T-helper 17 cell (primary cell): ENCODE results near the gene SPNS2. TPM values are rescaled to one million over a fixed set of nuclear protein-coding genes. Genes with fewer than 3 reads are reported as not detected.

Experiments used
- ATAC-seq: fragments of 150-1000 bp; cut with Tn5 transposase; 2 replicates; pipeline ENCODE4 v1.10.0; 2021; ENCODE audit warnings: mild to moderate bottlenecking, moderate library complexity
- DNase-seq, 3 donors: peaks; one replicate each; pipeline versions ENCODE4 v3.0.0 to v3.0.0-alpha.2; 2020 to 2021
- H3K9me3 ChIP-seq: one replicate; pipeline ENCODE4 v1.7.0; 2013; ENCODE audit warnings: low read length, mild to moderate bottlenecking; ENCODE audit not compliant: control insufficient read depth, poor library complexity, severe bottlenecking
- H3K27ac Mint-ChIP-seq: one replicate; pipeline ENCODE4 v1.8.0; 2022; ENCODE audit warnings: mild to moderate bottlenecking, moderate library complexity, mixed read lengths
- H3K27me3 Mint-ChIP-seq: one replicate; pipeline ENCODE4 v1.8.0; 2022; ENCODE audit warnings: mixed read lengths
- H3K36me3 Mint-ChIP-seq: one replicate; pipeline ENCODE4 v1.8.0; 2022; ENCODE audit warnings: low read depth, mixed read lengths
- H3K4me1 Mint-ChIP-seq: one replicate; pipeline ENCODE4 v1.8.0; 2022; ENCODE audit warnings: mild to moderate bottlenecking, mixed read lengths
- H3K4me3 Mint-ChIP-seq: one replicate; pipeline ENCODE4 v1.8.0; 2022; ENCODE audit warnings: mild to moderate bottlenecking, moderate library complexity, mixed read lengths
- total RNA-seq, 4 donors: library from RNA in 2 of 4; stranded (reverse) in 2 of 4; gene quantifications; one replicate each; pipeline ENCODE4 v1.2.3 and lab custom pipeline; 2022 to 2026

SPNS2 gene
- total RNA-seq, 2 donors from 2014 or later: 0.22 to 0.73 TPM

DNA sequence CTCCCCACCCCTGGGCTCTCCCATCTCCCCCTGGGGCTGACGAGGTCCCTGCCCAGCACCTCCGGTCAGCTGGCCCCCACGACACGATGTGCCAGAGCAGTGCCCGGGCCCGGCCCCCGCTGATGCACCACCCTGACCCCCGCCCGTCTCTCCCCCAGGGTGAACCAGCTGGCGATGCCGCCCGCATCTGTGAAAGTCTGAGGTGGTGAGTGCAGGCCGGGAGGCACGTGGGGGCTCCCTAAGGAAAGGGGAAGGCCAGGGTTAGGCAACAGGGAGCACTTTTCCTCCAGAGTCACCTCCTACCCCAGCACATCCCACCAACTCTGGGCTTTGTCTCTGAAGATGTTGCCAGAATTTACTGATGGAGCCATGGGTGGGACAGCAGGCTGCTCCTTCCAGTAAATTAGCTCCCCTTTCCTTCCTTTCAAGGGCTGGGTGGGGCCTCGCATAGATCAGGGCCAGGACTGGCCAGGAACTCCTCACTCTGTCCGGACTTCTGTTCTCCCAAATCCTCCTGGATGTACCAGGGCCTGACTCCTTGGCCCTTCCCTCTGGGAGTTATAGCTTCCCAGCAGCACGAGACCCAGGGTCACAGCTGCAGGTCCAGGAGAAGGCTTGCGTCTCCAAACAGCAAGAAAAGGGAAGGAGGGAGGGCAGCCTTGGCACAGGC, 38.2 kb downstream of the SPNS2 start:
- no peak overlapping the region for H3K4me3 Mint-ChIP-seq
- ATAC-seq (no peak), DNase-seq (no peak)
- H3K27ac Mint-ChIP-seq: no peak overlapping the region
- H3K4me1 Mint-ChIP-seq: peaks cover 20% of the 10 kb centered on the region
- H3K9me3 ChIP-seq: no peaks in the 10 kb centered on the region
- H3K36me3 Mint-ChIP-seq: peaks cover 6% of the 10 kb centered on the region
- H3K27me3 Mint-ChIP-seq: peaks cover 10% of the 10 kb centered on the region

GRCh38 chr17:4537451-4538235, 39.0 kb downstream of the SPNS2 start:
- H3K9me3 ChIP-seq: no peaks in the 10 kb centered on the region
- no peak for DNase-seq
- H3K4me1 Mint-ChIP-seq: peaks cover 18% of the 10 kb centered on the region
- H3K36me3 Mint-ChIP-seq: peaks cover 4% of the 10 kb centered on the region
- no peak overlapping the region for H3K27ac Mint-ChIP-seq
- peaks cover 5% of the 10 kb centered on the region for H3K27me3 Mint-ChIP-seq
- no peak for ATAC-seq
- H3K4me3 Mint-ChIP-seq: no peak overlapping the region

GRCh38 chr17:4538236-4539002, 39.7 kb downstream of the SPNS2 start:
- ATAC-seq (no peak), DNase-seq (no peak)
- H3K27ac Mint-ChIP-seq: no peak overlapping the region
- peaks cover 2% of the 10 kb centered on the region for H3K27me3 Mint-ChIP-seq
- peaks cover 4% of the 10 kb centered on the region for H3K36me3 Mint-ChIP-seq
- peaks cover 14% of the 10 kb centered on the region for H3K4me1 Mint-ChIP-seq
- no peaks in the 10 kb centered on the region for H3K9me3 ChIP-seq
- H3K4me3 Mint-ChIP-seq: no peak overlapping the region

- no peaks in the 10 kb centered on the region for H3K27me3 Mint-ChIP-seq
- peaks cover 4% of the 10 kb centered on the region for H3K36me3 Mint-ChIP-seq
- ATAC-seq (no peak), DNase-seq (no peak)
- peaks cover 10% of the 10 kb centered on the region for H3K4me1 Mint-ChIP-seq
- no peaks in the 10 kb centered on the region for H3K9me3 ChIP-seq
- no peak overlapping the region for H3K4me3 Mint-ChIP-seq
- H3K27ac Mint-ChIP-seq: no peak overlapping the region
These were observed 40.3 kb downstream of the SPNS2 start for GRCh38 chr17:4539025-4539424.

DNA sequence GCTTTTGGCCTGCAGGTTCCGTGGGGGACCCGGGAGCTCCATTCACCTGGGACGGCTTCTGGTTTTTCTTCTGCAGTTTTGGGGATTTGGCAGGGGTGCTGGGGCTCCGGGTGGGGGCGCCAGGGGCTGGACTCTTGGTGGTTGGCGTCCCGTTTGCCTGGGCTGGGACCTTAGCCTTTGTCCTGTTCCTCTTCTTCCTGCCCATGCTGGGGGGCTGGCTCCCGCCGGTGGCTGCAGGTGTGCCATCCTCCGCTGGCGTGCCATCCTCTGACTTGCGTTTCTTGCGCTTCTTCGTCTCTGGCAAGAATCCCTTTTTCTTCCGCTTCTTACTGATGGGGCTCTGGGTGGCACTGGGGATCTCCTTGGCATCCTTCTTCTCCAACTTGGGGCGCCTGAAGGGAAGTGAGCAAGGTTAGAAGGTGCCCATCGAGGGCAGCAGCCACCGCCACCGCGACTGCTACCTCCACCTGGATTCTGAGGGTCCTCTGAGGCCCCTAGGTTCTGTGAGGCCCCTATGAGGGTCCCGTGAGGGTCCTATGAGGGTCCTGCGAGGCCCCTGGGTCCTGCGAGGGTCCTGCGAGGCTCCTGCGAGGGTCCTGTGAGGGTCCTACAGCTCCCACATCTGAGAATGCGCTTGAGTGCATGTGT, 41.0 kb downstream of the SPNS2 start:
- peaks cover 8% of the 10 kb centered on the region for H3K4me1 Mint-ChIP-seq
- no peak for DNase-seq
- ATAC-seq: no peak
- no peaks in the 10 kb centered on the region for H3K9me3 ChIP-seq
- H3K27me3 Mint-ChIP-seq: no peaks in the 10 kb centered on the region
- H3K27ac Mint-ChIP-seq: peak overlapping the region; percentile 60
- peaks cover 4% of the 10 kb centered on the region for H3K36me3 Mint-ChIP-seq
- H3K4me3 Mint-ChIP-seq: peak overlapping the region; percentile 55

DNA sequence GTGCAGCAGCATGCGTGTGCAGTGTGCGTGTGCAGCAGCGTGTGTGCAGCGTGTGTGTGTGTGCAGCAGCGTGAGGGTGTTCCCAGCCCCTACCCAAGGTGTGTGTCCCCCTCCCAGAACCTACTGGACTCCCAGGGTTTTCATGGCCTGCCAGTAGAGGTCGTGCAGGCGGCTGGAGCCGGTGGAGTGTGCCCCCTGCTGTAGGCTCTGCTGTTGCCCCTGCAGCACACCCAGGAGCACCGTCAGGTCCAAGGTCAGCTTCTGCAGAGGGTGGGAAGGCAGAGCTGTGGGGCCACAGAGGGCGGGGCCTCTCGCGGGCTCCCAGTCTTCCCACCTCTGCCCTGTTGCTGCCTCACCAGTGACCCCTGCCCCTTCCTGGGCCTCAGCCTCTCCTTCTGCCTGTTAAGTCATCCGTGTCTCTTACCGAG, 41.6 kb downstream of the SPNS2 start:
- Mint-ChIP-seq H3K4me1 (peaks cover 8% of the 10 kb centered on the region), H3K36me3 (peaks cover 4% of the 10 kb centered on the region), H3K27ac (peak overlapping the region; percentile 60), H3K27me3 (no peaks in the 10 kb centered on the region), H3K4me3 (no peak overlapping the region)
- no peaks in the 10 kb centered on the region for H3K9me3 ChIP-seq
- no peak for DNase-seq
- ATAC-seq: no peak

DNA sequence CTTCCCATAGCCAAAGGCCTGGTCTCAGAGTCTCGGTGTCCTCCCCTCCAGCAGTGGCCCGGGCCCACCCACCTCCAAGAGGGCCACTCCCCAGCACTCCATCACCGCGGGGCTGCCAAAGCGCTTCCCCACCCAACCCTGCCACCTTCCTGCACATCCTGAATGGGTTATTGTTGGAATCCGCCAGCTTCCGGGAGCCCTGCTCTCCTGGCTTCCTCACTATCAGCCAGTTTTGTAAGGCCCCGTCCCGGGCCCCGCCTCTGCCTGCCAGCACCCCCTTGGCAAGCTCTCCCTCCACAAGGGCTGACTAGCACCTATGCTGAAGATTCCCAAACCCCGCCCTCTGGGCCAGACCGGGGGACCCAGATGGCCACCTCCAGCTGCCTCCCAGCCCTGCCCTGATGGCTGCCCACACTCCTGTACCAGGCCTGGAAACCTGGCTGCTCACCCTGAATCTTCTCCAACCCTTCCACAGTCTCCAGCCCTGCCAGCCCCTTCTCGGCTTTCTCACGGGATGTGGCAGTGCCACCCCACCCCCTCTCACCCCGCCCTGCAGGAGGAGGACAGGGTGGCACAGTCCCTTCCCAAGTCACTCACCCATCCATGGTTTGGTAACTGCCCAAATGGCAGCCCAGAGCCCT, 42.1 kb downstream of the SPNS2 start:
- Mint-ChIP-seq H3K4me3 (no peak overlapping the region), H3K4me1 (peaks cover 2% of the 10 kb centered on the region), H3K36me3 (peaks cover 4% of the 10 kb centered on the region), H3K27me3 (no peaks in the 10 kb centered on the region), H3K27ac (no peak overlapping the region)
- ATAC-seq (no peak), DNase-seq (no peak)
- no peaks in the 10 kb centered on the region for H3K9me3 ChIP-seq

DNA sequence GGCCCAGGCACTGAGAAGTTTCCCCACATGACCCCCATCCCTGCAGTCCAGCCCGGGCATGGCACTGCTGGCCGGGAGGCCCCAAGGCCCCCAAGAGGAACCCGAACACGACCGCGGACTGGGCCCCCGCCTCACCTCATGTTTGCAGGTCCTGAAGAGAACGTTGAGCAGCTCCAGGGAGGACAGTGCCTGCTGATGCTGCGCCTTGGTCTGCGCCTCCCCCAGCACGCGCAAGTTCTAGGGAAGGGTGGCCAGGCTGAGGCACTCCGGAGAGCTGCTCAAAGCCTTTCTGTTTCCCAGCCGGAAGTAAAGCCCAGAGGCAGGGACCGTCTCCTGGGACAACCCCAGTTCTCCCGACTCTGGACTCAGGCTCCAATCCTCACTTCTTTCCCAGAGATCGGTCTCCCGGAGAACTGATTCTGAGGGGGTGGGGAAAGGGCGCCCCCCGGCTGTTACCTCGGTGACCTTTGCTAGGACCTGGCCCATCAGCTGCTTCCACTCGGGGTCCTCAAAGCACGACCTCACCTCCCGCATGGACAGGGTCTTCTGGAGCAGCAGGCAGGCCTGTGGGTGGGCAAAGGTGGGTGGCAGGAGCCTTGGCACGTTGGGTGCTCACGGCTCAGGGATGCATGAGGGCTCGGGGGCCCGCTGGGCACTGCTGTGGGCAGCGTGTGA, 42.8 kb downstream of the SPNS2 start:
- peaks cover 4% of the 10 kb centered on the region for H3K36me3 Mint-ChIP-seq
- H3K4me1 Mint-ChIP-seq: peaks cover 2% of the 10 kb centered on the region
- DNase-seq (no peak), ATAC-seq (no peak)
- H3K9me3 ChIP-seq: no peaks in the 10 kb centered on the region
- no peaks in the 10 kb centered on the region for H3K27me3 Mint-ChIP-seq
- no peak overlapping the region for H3K4me3 Mint-ChIP-seq
- H3K27ac Mint-ChIP-seq: no peak overlapping the region

GRCh38 chr17:4542003-4542725, 43.5 kb downstream of the SPNS2 start:
- Mint-ChIP-seq H3K4me3 (no peak overlapping the region), H3K27me3 (no peaks in the 10 kb centered on the region), H3K36me3 (peaks cover 4% of the 10 kb centered on the region), H3K27ac (no peak overlapping the region), H3K4me1 (no peaks in the 10 kb centered on the region)
- ATAC-seq (no peak), DNase-seq (no peak)
- no peaks in the 10 kb centered on the region for H3K9me3 ChIP-seq

DNA sequence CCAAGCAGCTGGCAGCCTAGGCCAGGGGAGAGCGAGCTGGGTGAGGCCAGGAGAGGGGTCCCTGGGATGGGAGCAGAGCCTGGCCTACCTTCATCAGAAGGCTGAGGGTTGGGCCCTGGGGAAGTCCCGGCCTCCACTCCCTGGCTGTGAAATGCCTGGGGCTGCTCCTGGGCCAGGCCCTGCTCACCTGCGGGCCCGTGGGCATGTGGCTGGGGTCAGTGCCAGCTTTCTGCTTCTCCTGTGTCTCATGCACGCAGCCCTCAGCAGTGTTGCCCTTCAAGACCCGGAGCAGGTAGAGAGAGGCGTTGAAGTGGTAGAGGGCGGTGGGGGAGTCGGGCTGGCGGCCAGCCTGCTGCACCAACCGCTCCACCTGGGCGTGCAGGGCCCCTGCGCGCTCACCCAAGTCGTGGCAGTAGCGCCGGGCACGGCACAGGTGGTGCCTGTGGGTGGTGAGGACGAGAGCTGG, 44.1 kb downstream of the SPNS2 start:
- Mint-ChIP-seq H3K36me3 (peaks cover 4% of the 10 kb centered on the region), H3K27me3 (no peaks in the 10 kb centered on the region), H3K27ac (no peak overlapping the region), H3K4me3 (no peak overlapping the region), H3K4me1 (no peaks in the 10 kb centered on the region)
- ATAC-seq (no peak), DNase-seq (no peak)
- no peaks in the 10 kb centered on the region for H3K9me3 ChIP-seq

DNA sequence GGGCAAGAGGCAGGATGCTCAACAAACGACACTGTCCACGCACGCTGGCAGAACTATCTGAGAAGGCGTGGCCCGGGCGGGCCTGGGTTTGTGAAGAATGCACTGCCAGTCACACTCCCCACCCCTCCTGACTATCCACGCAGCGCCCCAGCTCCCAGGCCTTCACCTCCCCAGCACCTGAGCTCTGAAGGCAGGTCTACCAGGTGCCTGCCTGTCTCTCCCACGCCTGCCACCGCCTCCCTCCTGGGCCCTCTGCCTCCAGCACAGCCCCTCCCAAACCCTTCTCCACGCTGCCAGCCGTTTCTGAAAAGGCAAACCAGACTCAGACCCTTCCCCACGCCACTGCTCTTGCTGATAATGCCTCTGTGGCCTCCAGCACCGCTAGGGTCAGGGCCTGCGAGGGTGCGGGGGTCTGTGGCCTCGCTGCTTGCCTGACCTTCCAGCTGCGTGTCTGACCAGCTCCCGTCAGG, 44.9 kb downstream of the SPNS2 start:
- Mint-ChIP-seq H3K36me3 (peaks cover 4% of the 10 kb centered on the region), H3K27ac (no peak overlapping the region), H3K27me3 (no peaks in the 10 kb centered on the region), H3K4me3 (no peak overlapping the region), H3K4me1 (no peaks in the 10 kb centered on the region)
- DNase-seq (no peak), ATAC-seq (no peak)
- no peaks in the 10 kb centered on the region for H3K9me3 ChIP-seq
